Loucy (cell line): ENCODE results near the gene SND1.

Source experiments
- CTCF ChIP-seq: fragments of 200-600 bp; sonication (generic); conservative IDR thresholded peaks from 2 replicates; pipeline ENCODE4 v1.5.1; 2014; ENCODE audit warnings: mild to moderate bottlenecking, antibody characterized with exemption, low read length
- EZH2phosphoT487 ChIP-seq: fragments of 200-600 bp; IDR thresholded peaks from 2 replicates; pipeline ENCODE4 v1.6.1; 2018; ENCODE audit warnings: antibody characterized with exemption, mild to moderate bottlenecking, moderate library complexity, borderline replicate concordance

DNA sequence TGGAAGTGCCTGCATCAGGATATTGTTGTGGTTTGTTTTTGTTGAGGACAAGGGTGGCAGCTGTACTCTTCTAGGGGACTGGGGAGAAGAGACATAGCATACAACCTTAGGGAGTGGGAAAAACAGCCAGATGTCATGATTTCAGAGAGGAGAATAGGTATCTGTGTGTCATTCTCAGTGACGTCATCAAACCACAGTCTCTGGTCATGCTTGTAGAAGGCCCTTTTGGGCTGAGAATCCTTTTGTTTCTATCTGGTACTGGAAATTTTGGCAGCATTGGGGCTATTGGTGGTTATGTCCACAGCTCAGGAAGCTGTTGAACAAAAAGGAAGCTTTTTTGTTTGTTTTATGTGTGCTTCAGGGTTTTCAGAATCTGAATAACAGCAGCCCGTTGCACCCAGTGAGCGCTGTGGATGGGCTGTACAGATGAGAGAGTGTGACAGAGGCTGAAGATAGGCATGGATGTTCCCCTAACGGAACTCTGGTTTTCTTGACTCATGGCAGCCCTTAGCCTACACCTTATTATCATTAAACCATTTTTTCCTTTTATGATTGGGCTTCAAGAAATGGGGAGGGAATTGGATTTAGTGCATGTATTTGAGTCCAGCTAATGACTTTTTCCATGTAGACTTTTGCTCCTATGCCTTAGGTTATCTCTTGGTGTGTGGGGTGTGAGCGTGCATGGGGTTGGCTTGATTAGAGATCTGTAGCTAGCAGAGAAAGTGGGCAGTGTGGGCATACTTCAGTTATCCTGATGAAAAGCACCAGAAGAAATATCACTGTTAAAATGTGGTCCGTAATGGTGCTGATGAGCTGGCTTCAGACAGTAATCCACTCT is 65.7 kb downstream of the SND1 start:
- TF ChIP-seq CTCF (no peak), EZH2phosphoT487 (no peak)
